Parathyroid adenoma (tissue), 2 donors: Measurements from ENCODE around the gene TNN.
"Not testable (repeated sequence)": the region's sequence is repeated elsewhere in the genome, so short reads cannot be mapped to it uniquely, and the experiment has no call there.

Source experiments
- H2AFZ ChIP-seq: fragments of 300-600 bp; sonication (generic); one replicate; pipeline ENCODE4 v1.7.0; 2017; ENCODE audit warnings: antibody characterized with exemption, mild to moderate bottlenecking
- H3K27ac ChIP-seq: fragments of 300-600 bp; sonication (generic); one replicate; pipeline ENCODE4 v1.7.0; 2017
- H3K27me3 ChIP-seq: fragments of 300-600 bp; sonication (generic); one replicate; pipeline ENCODE4 v1.7.0; 2017; ENCODE audit warnings: low read length; ENCODE audit not compliant: control insufficient read depth, insufficient read depth
- H3K36me3 ChIP-seq: fragments of 300-600 bp; sonication (generic); one replicate; pipeline ENCODE4 v1.7.0; 2017; ENCODE audit warnings: low read length; ENCODE audit not compliant: control insufficient read depth, insufficient read depth
- H3K4me1 ChIP-seq: fragments of 300-600 bp; sonication (generic); one replicate; pipeline ENCODE4 v1.7.0; 2017; ENCODE audit warnings: control low read depth
- H3K4me2 ChIP-seq: fragments of 300-600 bp; sonication (generic); one replicate; pipeline ENCODE4 v1.7.0; 2017; ENCODE audit warnings: low read length
- H3K4me3 ChIP-seq: fragments of 300-600 bp; sonication (generic); one replicate; pipeline ENCODE4 v1.7.0; 2017; ENCODE audit warnings: low read depth, low read length
- H3K79me2 ChIP-seq: fragments of 300-600 bp; sonication (generic); one replicate; pipeline ENCODE4 v1.7.0; 2017; ENCODE audit warnings: control low read depth
- H3K9ac ChIP-seq: fragments of 300-600 bp; sonication (generic); one replicate; pipeline ENCODE4 v1.7.0; 2017; ENCODE audit warnings: mild to moderate bottlenecking
- H3K9me3 ChIP-seq: fragments of 300-600 bp; sonication (generic); one replicate; pipeline ENCODE4 v1.7.0; 2017; ENCODE audit warnings: low read length; ENCODE audit not compliant: control insufficient read depth
- TF ChIP-seq, protein P1 (sequence below): fragments of 300-600 bp; sonication (generic); IDR thresholded peaks from one replicate; pipeline ENCODE4 v1.7.0; 2017; ENCODE audit warnings: antibody characterized with exemption, mild to moderate bottlenecking
- donor health status: primary hyperparathyroidism.

Gene TNN

DNA sequence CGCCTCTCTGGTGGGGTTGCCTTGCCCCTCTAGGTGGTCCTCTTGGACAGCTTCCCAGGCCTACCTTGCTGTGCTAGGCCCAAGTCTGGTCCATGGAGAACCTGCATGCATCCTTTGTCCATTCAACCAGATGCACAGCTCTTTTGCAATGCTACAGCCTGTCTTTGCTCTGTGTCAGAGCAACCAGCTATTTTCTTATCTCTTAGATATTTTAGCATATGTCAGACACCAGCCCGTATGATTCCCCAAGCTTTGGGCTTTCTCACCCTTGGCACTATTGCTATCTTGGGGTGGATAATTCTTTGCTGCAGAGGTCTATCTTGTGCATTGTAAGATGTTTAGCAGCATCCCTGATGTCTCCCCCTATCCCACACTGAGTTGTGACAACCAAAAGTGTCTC, 32.3 kb downstream of the TNN start:
- Histone ChIP-seq H3K36me3 (no peaks in the 10 kb centered on the region), H3K27me3 (no peaks in the 10 kb centered on the region), H3K4me2 (no peak overlapping the region), H3K9me3 (no peaks in the 10 kb centered on the region), H3K4me1 (peaks cover 11% of the 10 kb centered on the region), H3K27ac (peak overlapping the region; percentile 76), H2AFZ (no peak overlapping the region), H3K79me2 (no peaks in the 10 kb centered on the region), H3K9ac (no peak overlapping the region), H3K4me3 (no peak overlapping the region)
- TF ChIP-seq, protein P1, sequence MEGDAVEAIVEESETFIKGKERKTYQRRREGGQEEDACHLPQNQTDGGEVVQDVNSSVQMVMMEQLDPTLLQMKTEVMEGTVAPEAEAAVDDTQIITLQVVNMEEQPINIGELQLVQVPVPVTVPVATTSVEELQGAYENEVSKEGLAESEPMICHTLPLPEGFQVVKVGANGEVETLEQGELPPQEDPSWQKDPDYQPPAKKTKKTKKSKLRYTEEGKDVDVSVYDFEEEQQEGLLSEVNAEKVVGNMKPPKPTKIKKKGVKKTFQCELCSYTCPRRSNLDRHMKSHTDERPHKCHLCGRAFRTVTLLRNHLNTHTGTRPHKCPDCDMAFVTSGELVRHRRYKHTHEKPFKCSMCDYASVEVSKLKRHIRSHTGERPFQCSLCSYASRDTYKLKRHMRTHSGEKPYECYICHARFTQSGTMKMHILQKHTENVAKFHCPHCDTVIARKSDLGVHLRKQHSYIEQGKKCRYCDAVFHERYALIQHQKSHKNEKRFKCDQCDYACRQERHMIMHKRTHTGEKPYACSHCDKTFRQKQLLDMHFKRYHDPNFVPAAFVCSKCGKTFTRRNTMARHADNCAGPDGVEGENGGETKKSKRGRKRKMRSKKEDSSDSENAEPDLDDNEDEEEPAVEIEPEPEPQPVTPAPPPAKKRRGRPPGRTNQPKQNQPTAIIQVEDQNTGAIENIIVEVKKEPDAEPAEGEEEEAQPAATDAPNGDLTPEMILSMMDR, result no peak

DNA sequence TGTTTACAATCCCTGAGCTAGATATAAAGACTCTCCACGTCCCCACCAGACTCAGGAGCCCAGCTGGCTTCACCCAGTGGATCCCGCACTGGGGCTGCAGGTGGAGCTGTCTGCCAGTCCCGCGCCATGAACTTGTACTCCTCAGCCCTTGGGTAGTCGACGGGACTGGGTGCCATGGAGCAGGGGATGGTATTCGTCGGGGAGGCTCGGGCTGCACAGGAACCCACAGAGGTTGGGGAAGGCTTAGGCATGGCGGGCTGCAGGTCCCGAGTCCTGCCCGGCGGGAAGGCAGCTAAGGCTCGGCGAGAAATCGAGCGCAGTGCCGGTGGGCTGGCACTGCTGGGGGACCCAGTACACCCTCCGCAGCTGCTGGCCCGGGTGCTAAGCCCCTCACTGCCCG, 34.5 kb downstream of the TNN start:
- not testable (repeated sequence) for H2AFZ ChIP-seq, H3K9ac ChIP-seq, H3K27ac ChIP-seq, H3K27me3 ChIP-seq, H3K79me2 ChIP-seq, H3K4me1 ChIP-seq, H3K4me3 ChIP-seq, H3K36me3 ChIP-seq, H3K9me3 ChIP-seq, H3K4me2 ChIP-seq

DNA sequence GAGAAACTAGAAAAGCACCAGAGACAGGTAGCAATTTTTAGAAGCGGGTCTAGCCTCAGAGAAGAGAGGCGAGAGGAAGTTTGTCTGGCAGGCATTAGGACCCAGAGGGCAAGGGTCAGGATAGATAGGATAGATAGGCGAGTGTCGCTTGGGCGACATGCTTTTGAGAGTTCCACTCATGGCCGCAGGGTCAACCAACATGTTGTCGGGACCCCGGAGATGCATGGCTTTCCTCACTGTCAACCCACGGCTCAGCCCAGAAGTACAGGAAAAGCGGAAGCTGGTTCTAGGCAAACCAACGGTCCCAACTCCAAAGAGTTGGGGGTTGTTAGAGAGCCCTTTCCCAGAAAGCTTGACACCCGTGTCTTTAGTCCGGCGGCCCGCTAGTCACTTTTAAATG, 38.9 kb downstream of the TNN start:
- not testable (repeated sequence) for H3K27me3 ChIP-seq, H3K36me3 ChIP-seq, H2AFZ ChIP-seq, H3K4me3 ChIP-seq, H3K4me1 ChIP-seq, H3K9ac ChIP-seq, H3K27ac ChIP-seq, H3K79me2 ChIP-seq, H3K9me3 ChIP-seq, H3K4me2 ChIP-seq

DNA sequence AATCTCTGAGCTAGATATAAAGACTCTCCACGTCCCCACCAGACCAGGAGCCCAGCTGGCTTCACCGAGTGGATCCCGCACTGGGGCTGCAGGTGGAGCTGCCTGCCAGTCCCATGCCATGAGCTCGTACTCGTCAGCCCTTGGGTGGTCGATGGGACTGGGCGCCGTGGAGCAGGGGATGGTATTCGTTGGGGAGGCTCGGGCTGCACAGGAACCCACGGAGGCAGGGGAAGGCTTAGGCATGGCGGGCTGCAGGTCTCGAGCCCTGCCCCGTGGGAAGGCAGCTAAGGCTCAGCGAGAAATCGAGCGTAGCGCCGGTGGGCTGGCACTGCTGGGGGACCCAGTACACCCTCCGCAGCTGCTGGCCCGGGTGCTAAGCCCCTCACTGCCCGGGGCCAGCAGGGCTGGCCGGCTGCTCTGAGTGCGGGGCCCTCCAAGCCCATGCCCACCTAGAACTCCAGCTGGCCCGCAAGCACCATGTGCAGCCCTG, 40.7 kb downstream of the TNN start:
- H3K4me1 ChIP-seq, H3K79me2 ChIP-seq, H3K4me2 ChIP-seq, H3K9ac ChIP-seq, H3K27me3 ChIP-seq, H3K27ac ChIP-seq, H3K4me3 ChIP-seq, H3K9me3 ChIP-seq, H2AFZ ChIP-seq, H3K36me3 ChIP-seq: not testable (repeated sequence)

DNA sequence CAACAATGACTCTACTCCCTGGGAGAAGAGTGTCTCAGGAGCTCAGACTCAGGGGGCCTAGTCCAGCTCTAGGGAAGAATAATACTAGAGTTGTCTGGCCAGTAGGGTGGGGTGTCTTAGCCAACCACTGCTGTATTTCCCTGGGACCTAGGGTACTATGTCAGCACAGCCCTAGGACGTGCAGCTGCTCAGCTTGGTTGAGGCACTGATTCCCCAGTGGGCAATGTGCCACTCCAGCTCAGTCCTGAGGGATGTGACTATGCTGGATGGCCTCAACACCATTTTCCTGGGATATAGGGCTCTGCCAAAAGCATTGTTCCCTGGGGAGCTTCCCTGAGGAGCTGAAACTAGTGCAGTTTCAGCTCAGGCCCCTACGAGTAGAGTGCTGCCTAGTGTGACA, 47.4 kb downstream of the TNN start:
- Histone ChIP-seq H3K4me3 (no peak overlapping the region), H3K79me2 (no peaks in the 10 kb centered on the region), H3K36me3 (no peaks in the 10 kb centered on the region), H3K9ac (no peak overlapping the region), H3K27me3 (no peaks in the 10 kb centered on the region), H3K4me1 (no peaks in the 10 kb centered on the region), H2AFZ (no peak overlapping the region), H3K9me3 (no peaks in the 10 kb centered on the region), H3K27ac (no peak overlapping the region), H3K4me2 (no peak overlapping the region)
- TF ChIP-seq, protein P1, result no peak

DNA sequence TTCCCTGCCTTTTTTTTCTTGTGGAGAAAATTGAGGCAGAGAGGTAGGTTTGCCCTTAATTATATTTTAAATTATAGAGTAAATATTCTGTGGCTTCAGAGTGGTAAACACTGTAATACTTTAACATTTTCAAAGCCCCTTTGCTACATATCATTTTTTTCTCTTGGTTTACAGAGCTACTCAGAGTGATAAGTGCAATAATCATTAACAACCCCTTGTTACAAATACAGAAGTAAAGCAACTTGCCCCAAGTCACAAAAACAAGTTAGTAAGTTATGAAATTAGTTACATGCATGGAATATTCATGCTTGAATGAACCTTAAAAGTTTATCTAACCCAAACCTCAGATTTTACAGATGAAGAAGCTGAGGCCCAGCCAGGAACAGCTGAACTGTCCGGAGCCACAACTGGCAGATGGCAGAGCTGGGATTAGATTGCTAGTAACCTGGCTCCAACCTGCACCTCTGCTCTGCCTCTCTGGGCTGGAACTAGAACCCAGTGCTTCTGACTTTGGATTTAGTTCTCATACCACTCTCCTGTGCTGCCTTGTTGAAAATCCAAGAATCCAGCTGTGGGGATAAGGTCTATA, 48.7 kb downstream of the TNN start:
- H2AFZ ChIP-seq, result no peak overlapping the region
- H3K4me3 ChIP-seq, result no peak overlapping the region
- H3K36me3 ChIP-seq, result no peaks in the 10 kb centered on the region
- no peaks in the 10 kb centered on the region for H3K79me2 ChIP-seq
- H3K4me2 ChIP-seq, result no peak overlapping the region
- no peak overlapping the region for H3K27ac ChIP-seq
- H3K27me3 ChIP-seq, result no peaks in the 10 kb centered on the region
- H3K9ac ChIP-seq, result no peak overlapping the region
- TF ChIP-seq, protein P1, result no peak
- no peaks in the 10 kb centered on the region for H3K9me3 ChIP-seq
- no peaks in the 10 kb centered on the region for H3K4me1 ChIP-seq
